GM12878 (cell line): Measurements from ENCODE around the gene TK1.

Source experiments
- CHD4 ChIP-seq: fragments of 200-600 bp; sonication (generic); IDR thresholded peaks from 2 replicates; pipeline ENCODE4 v1.6.1; 2016; ENCODE audit warnings: mild to moderate bottlenecking
- CTCF ChIP-seq, 3 experiments: IDR thresholded peaks in 2 of 3; conservative IDR thresholded peaks in 1 of 3; 2 replicates each; pipeline ENCODE4 v1.5.1; 2011; ENCODE audit warnings: low read depth in 3 of 3, low read length in 3 of 3, mild to moderate bottlenecking in 3 of 3, control low read depth in 2 of 3, moderate library complexity in 2 of 3, inconsistent platforms in 1 of 3, mixed read lengths in 1 of 3; ENCODE audit not compliant: control insufficient read depth in 2 of 3, insufficient read depth in 1 of 3; ENCODE audit errors: extremely low read depth in 1 of 3
- GABPA ChIP-seq: IDR thresholded peaks from 2 replicates; pipeline ENCODE4 v1.6.1; 2014; ENCODE audit warnings: antibody characterized with exemption, low read depth, mild to moderate bottlenecking, inconsistent platforms
- NR2C1 ChIP-seq: fragments of 450-650 bp; IDR thresholded peaks from 2 replicates; pipeline ENCODE4 v1.6.1; 2017; ENCODE audit warnings: antibody characterized with exemption, mild to moderate bottlenecking, moderate library complexity
- PKNOX1 ChIP-seq: fragments of 450-650 bp; IDR thresholded peaks from 2 replicates; pipeline ENCODE4 v1.6.1; 2016; ENCODE audit warnings: mild to moderate bottlenecking
- POLR2AphosphoS5 ChIP-seq: IDR thresholded peaks from 2 replicates; pipeline ENCODE4 v1.6.1; 2011; ENCODE audit warnings: mild to moderate bottlenecking, low read length, inconsistent platforms
- RB1 ChIP-seq: fragments of 450-650 bp; formaldehyde crosslinking; IDR thresholded peaks from 2 replicates; pipeline ENCODE4 v1.6.1; 2017; ENCODE audit warnings: mild to moderate bottlenecking, borderline replicate concordance
- SPI1 ChIP-seq: IDR thresholded peaks from 2 replicates; pipeline ENCODE4 v1.6.1; 2011; ENCODE audit warnings: low read depth, mild to moderate bottlenecking, low read length, moderate library complexity, borderline replicate concordance; ENCODE audit not compliant: insufficient read depth
- YY1 ChIP-seq: IDR thresholded peaks from 2 replicates; pipeline ENCODE4 v1.6.1; 2011; ENCODE audit warnings: low read depth, mild to moderate bottlenecking, low read length
- ZNF24 ChIP-seq: fragments of 450-650 bp; IDR thresholded peaks from 2 replicates; pipeline ENCODE4 v1.6.1; 2017; ENCODE audit warnings: antibody characterized with exemption, mild to moderate bottlenecking
- TF ChIP-seq, protein P1 (sequence below): fragments of 450-650 bp; IDR thresholded peaks from 2 replicates; pipeline ENCODE4 v1.6.1; 2014; ENCODE audit warnings: mild to moderate bottlenecking
- TF ChIP-seq, protein P2 (sequence below): IDR thresholded peaks from 2 replicates; pipeline ENCODE4 v1.6.1; 2012; ENCODE audit warnings: low read depth, low read length, improper control_type of control experiment

- no peak for TF ChIP-seq PKNOX1
- TF ChIP-seq NR2C1, result no peak
- no peak for TF ChIP-seq GABPA
- no peak for TF ChIP-seq POLR2AphosphoS5
- TF ChIP-seq RB1, result no peak
- TF ChIP-seq, protein P1, sequence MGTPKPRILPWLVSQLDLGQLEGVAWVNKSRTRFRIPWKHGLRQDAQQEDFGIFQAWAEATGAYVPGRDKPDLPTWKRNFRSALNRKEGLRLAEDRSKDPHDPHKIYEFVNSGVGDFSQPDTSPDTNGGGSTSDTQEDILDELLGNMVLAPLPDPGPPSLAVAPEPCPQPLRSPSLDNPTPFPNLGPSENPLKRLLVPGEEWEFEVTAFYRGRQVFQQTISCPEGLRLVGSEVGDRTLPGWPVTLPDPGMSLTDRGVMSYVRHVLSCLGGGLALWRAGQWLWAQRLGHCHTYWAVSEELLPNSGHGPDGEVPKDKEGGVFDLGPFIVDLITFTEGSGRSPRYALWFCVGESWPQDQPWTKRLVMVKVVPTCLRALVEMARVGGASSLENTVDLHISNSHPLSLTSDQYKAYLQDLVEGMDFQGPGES, result no peak
- TF ChIP-seq YY1, result no peak
- no peak for TF ChIP-seq ZNF24
- no peak for TF ChIP-seq CTCF (IDR thresholded peaks at IDR 0.05 in 2 of 3, conservative IDR thresholded peaks at IDR 0.05 in 1 of 3; ENCODE audit: control insufficient read depth in 2 of 3, extremely low read depth in 1 of 3, insufficient read depth in 1 of 3, low read depth in 3 of 3, low read length in 3 of 3)
- TF ChIP-seq, protein P2, sequence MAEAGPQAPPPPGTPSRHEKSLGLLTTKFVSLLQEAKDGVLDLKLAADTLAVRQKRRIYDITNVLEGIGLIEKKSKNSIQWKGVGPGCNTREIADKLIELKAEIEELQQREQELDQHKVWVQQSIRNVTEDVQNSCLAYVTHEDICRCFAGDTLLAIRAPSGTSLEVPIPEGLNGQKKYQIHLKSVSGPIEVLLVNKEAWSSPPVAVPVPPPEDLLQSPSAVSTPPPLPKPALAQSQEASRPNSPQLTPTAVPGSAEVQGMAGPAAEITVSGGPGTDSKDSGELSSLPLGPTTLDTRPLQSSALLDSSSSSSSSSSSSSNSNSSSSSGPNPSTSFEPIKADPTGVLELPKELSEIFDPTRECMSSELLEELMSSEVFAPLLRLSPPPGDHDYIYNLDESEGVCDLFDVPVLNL, result no peak
- TF ChIP-seq SPI1, result no peak
- TF ChIP-seq CHD4, result no peak
Measured at GRCh38 chr17:78146471-78146869, 40.4 kb downstream of the TK1 start.
